ENCODE measurements around the gene RTP3.
A peak's percentile ranks its signal among the peaks of the same experiment; 100 is the strongest.
"Not testable (repeated sequence)": the region's sequence is repeated elsewhere in the genome, so short reads cannot be mapped to it uniquely, and the experiment has no call there.

The RTP3 gene

DNA sequence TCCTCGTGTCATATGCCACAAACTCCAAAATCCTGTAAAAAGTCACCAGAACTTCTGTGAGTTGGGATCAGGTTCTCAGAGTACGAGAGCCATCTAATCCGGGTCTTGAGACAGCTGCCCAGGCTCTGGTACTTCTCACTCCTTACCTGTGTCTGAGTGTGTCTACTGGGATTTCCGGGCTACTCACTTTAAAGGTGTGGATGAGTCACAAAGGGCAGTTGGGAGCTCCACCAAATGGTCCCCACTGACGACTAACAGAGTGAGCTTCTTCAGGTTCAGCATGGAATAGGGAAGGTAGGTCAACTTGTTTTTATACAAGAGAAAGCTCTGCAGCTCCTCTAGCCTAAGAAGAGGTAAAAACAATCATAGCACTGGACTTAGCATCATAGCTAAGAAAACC, 29.5 kb downstream of the RTP3 start:
- H3K36me3 ChIP-seq (ENCODE audit: control insufficient read depth, insufficient read depth, low read length): no peaks in the 10 kb centered on the region
- no peak for DNase-seq
- H3K4me1 ChIP-seq (ENCODE audit: control insufficient read depth, insufficient read depth, low read length, poor library complexity, severe bottlenecking): no peaks in the 10 kb centered on the region
- H3K4me3 ChIP-seq (ENCODE audit: insufficient read depth, low read depth, low read length, poor library complexity, severe bottlenecking): no peak overlapping the region
- H3K27ac ChIP-seq (ENCODE audit: insufficient read depth, low read length, poor library complexity, severe bottlenecking): no peak overlapping the region
- H3K9me3 ChIP-seq (ENCODE audit: control insufficient read depth, low read length): no peaks in the 10 kb centered on the region
- no peaks in the 10 kb centered on the region for H3K27me3 ChIP-seq (replicated peaks; ENCODE audit: control insufficient read depth, insufficient read depth, low read length, poor library complexity, severe bottlenecking)

DNA sequence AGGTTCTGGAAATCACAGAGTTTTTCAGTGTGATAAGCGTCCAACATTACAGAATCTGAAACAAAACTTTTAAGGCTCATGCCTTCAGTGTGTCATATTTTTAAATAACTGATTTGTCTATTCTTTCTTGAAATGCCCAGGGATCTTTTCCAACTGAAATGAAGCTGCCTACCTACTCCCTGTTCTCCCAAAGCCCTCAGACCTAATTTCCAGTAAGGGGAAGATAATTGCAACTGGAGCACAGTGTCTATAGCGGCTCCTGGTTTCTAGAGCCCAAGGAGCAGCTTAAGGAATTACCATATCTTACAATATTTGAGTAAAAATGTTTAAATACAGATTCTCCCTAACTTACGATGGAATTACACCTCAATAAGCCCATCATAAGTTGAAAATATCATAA, 35.3 kb downstream of the RTP3 start:
- DNase-seq: no peak
- Histone ChIP-seq H3K9me3 (ENCODE audit: control insufficient read depth, low read length) (no peaks in the 10 kb centered on the region), H3K27ac (ENCODE audit: insufficient read depth, low read length, poor library complexity, severe bottlenecking) (no peak overlapping the region), H3K4me1 (ENCODE audit: control insufficient read depth, insufficient read depth, low read length, poor library complexity, severe bottlenecking) (peaks cover 4% of the 10 kb centered on the region), H3K36me3 (ENCODE audit: control insufficient read depth, insufficient read depth, low read length) (no peaks in the 10 kb centered on the region), H3K4me3 (ENCODE audit: insufficient read depth, low read depth, low read length, poor library complexity, severe bottlenecking) (no peak overlapping the region), H3K27me3 (replicated peaks; ENCODE audit: control insufficient read depth, insufficient read depth, low read length, poor library complexity, severe bottlenecking) (no peaks in the 10 kb centered on the region)

DNA sequence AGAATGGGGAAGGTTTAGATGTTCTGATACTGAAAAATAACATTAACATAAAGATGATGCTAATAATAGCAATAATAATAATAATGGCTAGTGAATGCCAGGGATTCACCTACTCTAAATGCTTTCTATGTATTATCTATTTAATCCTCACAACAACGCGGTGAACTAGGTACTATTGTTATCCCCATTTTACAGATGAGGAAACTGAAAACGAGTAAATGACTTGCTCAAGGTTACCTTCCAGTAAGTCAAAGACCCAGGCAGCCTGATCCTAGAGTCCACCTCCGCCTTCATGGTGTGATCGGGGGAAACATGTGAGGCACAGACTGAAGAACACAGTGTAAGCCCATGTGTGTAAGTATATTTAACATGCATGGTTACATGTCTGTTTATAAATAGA, 38.0 kb downstream of the RTP3 start:
- no peak overlapping the region for H3K27ac ChIP-seq (ENCODE audit: insufficient read depth, low read length, poor library complexity, severe bottlenecking)
- H3K4me3 ChIP-seq (ENCODE audit: insufficient read depth, low read depth, low read length, poor library complexity, severe bottlenecking): no peak overlapping the region
- no peaks in the 10 kb centered on the region for H3K36me3 ChIP-seq (ENCODE audit: control insufficient read depth, insufficient read depth, low read length)
- no peaks in the 10 kb centered on the region for H3K9me3 ChIP-seq (ENCODE audit: control insufficient read depth, low read length)
- no peaks in the 10 kb centered on the region for H3K27me3 ChIP-seq (replicated peaks; ENCODE audit: control insufficient read depth, insufficient read depth, low read length, poor library complexity, severe bottlenecking)
- peaks cover 27% of the 10 kb centered on the region for H3K4me1 ChIP-seq (ENCODE audit: control insufficient read depth, insufficient read depth, low read length, poor library complexity, severe bottlenecking)
- no peak for DNase-seq

DNA sequence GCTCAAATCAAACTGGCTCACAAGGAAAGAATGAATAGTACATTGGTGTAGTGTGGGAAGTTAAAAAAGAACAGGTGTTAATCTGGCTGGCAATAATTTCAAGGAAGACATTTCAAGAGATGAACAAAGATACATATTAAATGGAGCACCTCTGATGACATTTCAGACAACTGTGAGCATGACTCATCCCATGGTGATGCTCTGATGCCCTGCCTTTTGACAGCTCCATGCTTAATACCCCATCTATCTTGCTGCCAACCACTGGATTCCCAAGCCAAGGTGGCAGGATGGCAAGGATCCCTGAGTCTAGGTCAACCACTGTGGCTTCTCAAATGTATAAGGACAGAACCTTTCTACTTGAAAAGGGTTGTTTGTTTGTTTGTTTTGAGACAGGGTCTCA, 39.0 kb downstream of the RTP3 start:
- Histone ChIP-seq H3K4me3 (ENCODE audit: insufficient read depth, low read depth, low read length, poor library complexity, severe bottlenecking) (no peak overlapping the region), H3K36me3 (ENCODE audit: control insufficient read depth, insufficient read depth, low read length) (no peaks in the 10 kb centered on the region), H3K27ac (ENCODE audit: insufficient read depth, low read length, poor library complexity, severe bottlenecking) (no peak overlapping the region), H3K4me1 (ENCODE audit: control insufficient read depth, insufficient read depth, low read length, poor library complexity, severe bottlenecking) (peaks cover 28% of the 10 kb centered on the region), H3K9me3 (ENCODE audit: control insufficient read depth, low read length) (no peaks in the 10 kb centered on the region), H3K27me3 (replicated peaks; ENCODE audit: control insufficient read depth, insufficient read depth, low read length, poor library complexity, severe bottlenecking) (no peaks in the 10 kb centered on the region)
- no peak for DNase-seq

DNA sequence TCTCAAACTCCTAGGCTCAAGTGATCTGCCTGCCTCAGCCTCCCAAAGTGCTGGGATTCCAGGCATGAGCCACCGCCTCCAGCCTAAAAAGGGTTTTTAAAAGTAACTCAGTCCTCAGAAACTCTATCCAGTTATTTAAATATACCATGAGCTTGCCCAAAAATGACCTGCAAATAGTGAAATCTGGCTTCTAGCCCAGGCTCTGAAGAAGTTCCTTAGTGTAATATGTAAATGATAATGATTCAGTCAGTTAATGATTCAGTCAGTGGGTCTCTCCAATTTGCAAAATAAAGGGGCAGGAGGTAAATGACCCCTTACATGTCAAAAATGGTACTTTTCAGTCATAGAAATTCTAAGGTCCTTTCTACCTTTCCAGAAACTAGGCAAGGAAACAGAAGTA, 39.5 kb downstream of the RTP3 start:
- DNase-seq: no peak
- Histone ChIP-seq H3K27ac (ENCODE audit: insufficient read depth, low read length, poor library complexity, severe bottlenecking) (no peak overlapping the region), H3K4me1 (ENCODE audit: control insufficient read depth, insufficient read depth, low read length, poor library complexity, severe bottlenecking) (peaks cover 28% of the 10 kb centered on the region), H3K9me3 (ENCODE audit: control insufficient read depth, low read length) (no peaks in the 10 kb centered on the region), H3K36me3 (ENCODE audit: control insufficient read depth, insufficient read depth, low read length) (no peaks in the 10 kb centered on the region), H3K4me3 (ENCODE audit: insufficient read depth, low read depth, low read length, poor library complexity, severe bottlenecking) (no peak overlapping the region), H3K27me3 (replicated peaks; ENCODE audit: control insufficient read depth, insufficient read depth, low read length, poor library complexity, severe bottlenecking) (no peaks in the 10 kb centered on the region)

DNA sequence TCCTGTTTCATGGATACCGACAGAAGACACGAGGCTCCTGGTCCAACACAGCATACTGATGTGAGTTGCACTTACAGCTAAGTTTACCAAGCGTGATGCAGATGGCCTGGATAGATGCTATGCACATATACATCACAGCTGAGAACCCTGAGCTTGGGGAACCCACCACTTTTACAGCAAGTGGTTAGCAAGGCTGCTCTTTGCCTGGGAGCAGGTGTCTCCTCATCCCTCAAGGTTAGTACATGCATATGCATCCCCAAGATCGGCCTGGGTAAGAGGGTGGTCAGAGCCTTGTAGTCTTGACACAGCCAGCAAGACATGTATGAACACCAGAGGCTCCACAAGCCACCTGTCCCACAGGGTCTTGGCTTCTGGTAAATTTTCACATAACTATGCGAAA, 40.0 kb downstream of the RTP3 start:
- Histone ChIP-seq H3K27me3 (replicated peaks; ENCODE audit: control insufficient read depth, insufficient read depth, low read length, poor library complexity, severe bottlenecking) (no peaks in the 10 kb centered on the region), H3K4me1 (ENCODE audit: control insufficient read depth, insufficient read depth, low read length, poor library complexity, severe bottlenecking) (peaks cover 31% of the 10 kb centered on the region), H3K36me3 (ENCODE audit: control insufficient read depth, insufficient read depth, low read length) (no peaks in the 10 kb centered on the region), H3K27ac (ENCODE audit: insufficient read depth, low read length, poor library complexity, severe bottlenecking) (no peak overlapping the region), H3K9me3 (ENCODE audit: control insufficient read depth, low read length) (no peaks in the 10 kb centered on the region), H3K4me3 (ENCODE audit: insufficient read depth, low read depth, low read length, poor library complexity, severe bottlenecking) (no peak overlapping the region)
- DNase-seq: no peak

DNA sequence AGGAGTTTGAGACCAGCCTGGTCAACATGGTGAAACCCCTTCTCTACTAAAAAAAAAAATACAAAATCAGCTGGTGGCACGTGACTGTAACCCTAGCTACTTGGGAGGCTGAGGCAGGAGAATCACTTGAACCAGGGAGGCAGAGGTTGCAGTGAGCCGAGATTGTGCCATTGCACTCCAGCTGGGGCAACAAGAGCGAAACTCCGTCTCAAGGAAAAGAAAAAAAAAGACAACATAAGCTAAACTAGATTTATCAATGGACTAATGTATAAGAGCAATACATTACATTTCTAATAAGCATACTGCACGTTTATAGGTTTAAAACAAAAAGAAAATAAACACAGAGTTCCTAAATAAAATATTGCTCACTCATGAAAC, 40.6 kb downstream of the RTP3 start:
- H3K36me3 ChIP-seq (ENCODE audit: control insufficient read depth, insufficient read depth, low read length); H3K27me3 ChIP-seq (replicated peaks; ENCODE audit: control insufficient read depth, insufficient read depth, low read length, poor library complexity, severe bottlenecking); H3K9me3 ChIP-seq (ENCODE audit: control insufficient read depth, low read length); DNase-seq: not testable (repeated sequence)
- H3K27ac ChIP-seq (ENCODE audit: insufficient read depth, low read length, poor library complexity, severe bottlenecking): peak overlapping the region; percentile 79
- H3K4me1 ChIP-seq (ENCODE audit: control insufficient read depth, insufficient read depth, low read length, poor library complexity, severe bottlenecking): peaks cover 31% of the 10 kb centered on the region
- H3K4me3 ChIP-seq (ENCODE audit: insufficient read depth, low read depth, low read length, poor library complexity, severe bottlenecking): peak overlapping the region; percentile 13

DNA sequence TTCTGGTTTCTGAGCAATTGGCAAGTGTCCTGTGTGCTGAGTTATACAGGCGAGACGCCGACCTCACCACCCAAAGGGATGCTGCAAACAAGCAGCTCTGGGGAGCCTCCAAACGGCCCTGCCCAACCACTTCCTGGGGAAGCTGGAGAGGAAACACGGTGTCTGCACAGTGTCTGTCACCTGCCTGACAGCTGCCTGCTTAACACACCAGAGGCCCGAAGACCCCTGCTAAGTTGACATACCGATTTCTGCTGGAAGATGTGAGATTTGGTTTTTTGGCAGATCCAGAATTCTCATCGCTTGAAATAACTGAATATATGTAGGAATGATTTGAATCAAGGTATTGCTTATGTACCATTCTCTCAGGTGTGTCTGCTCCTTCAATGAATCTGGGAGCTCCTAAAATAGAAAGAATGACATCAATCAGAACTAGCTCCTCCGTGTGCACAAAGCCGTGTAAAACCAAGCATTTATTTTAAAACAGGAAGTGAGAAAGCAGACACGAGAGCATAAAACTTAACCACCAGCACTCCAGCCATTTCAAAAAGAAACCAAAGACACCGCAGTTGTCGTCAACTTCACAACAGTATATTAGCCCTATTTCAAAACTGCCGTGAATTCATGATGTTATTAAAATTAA, 41.1 kb downstream of the RTP3 start:
- H3K27me3 ChIP-seq (replicated peaks; ENCODE audit: control insufficient read depth, insufficient read depth, low read length, poor library complexity, severe bottlenecking): no peaks in the 10 kb centered on the region
- H3K36me3 ChIP-seq (ENCODE audit: control insufficient read depth, insufficient read depth, low read length): no peaks in the 10 kb centered on the region
- peaks cover 31% of the 10 kb centered on the region for H3K4me1 ChIP-seq (ENCODE audit: control insufficient read depth, insufficient read depth, low read length, poor library complexity, severe bottlenecking)
- no peaks in the 10 kb centered on the region for H3K9me3 ChIP-seq (ENCODE audit: control insufficient read depth, low read length)
- peak; percentile 75 to 87 (median 82) for DNase-seq
- peak overlapping the region; percentile 79 for H3K27ac ChIP-seq (ENCODE audit: insufficient read depth, low read length, poor library complexity, severe bottlenecking)
- H3K4me3 ChIP-seq (ENCODE audit: insufficient read depth, low read depth, low read length, poor library complexity, severe bottlenecking): peak overlapping the region; percentile 13

DNA sequence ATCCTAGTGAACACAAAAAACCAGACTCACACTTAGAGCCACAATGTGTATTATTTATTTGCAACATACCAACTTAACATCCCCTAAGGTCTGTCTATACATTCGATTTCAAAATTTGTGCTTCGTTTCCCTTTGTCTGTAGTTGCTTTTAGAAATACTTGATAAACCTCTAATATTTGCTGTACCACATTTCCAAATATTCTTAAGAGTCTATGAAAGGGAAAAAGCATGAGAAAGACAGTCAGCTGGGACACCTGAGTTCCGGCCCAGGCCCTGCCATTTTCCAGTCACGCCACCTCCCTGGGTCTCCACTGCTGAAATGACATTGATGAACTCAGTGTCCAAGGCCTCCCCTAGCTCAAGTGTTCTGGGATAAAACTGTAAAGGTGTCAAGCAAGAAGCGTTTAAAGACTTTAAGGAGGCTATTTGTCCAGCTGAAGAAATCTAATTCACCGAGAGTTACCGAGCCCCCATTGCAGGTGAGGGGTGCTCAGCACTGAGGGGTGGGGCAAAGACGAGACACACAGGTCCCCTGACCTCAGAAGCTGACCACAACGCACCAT, 41.7 kb downstream of the RTP3 start:
- DNase-seq: no peak
- Histone ChIP-seq H3K9me3 (ENCODE audit: control insufficient read depth, low read length) (no peaks in the 10 kb centered on the region), H3K27me3 (replicated peaks; ENCODE audit: control insufficient read depth, insufficient read depth, low read length, poor library complexity, severe bottlenecking) (no peaks in the 10 kb centered on the region), H3K27ac (ENCODE audit: insufficient read depth, low read length, poor library complexity, severe bottlenecking) (peak overlapping the region; percentile 79), H3K4me1 (ENCODE audit: control insufficient read depth, insufficient read depth, low read length, poor library complexity, severe bottlenecking) (peaks cover 31% of the 10 kb centered on the region), H3K4me3 (ENCODE audit: insufficient read depth, low read depth, low read length, poor library complexity, severe bottlenecking) (peak overlapping the region; percentile 13), H3K36me3 (ENCODE audit: control insufficient read depth, insufficient read depth, low read length) (no peaks in the 10 kb centered on the region)

DNA sequence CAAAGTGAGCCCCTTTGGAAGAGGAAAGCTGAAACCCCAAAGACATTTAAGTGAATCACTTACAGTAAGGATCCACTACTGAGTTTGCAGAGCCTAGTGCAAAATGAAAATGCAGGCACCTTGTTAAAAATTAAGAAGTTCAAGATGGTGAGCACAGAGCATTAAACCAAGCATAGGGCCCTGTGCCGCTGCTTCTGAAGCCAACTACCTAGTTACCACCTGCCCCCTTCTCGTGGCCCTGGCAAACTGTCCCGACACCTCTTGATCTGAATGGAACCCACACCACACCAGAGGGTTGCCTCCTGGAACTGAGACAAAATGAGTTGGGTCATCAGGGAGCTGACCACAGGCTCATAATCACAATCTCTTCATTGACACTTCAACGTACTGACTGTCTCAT, 42.8 kb downstream of the RTP3 start:
- Histone ChIP-seq H3K27ac (ENCODE audit: insufficient read depth, low read length, poor library complexity, severe bottlenecking) (peak overlapping the region; percentile 13), H3K4me3 (ENCODE audit: insufficient read depth, low read depth, low read length, poor library complexity, severe bottlenecking) (no peak overlapping the region), H3K9me3 (ENCODE audit: control insufficient read depth, low read length) (no peaks in the 10 kb centered on the region), H3K27me3 (replicated peaks; ENCODE audit: control insufficient read depth, insufficient read depth, low read length, poor library complexity, severe bottlenecking) (no peaks in the 10 kb centered on the region), H3K36me3 (ENCODE audit: control insufficient read depth, insufficient read depth, low read length) (no peaks in the 10 kb centered on the region), H3K4me1 (ENCODE audit: control insufficient read depth, insufficient read depth, low read length, poor library complexity, severe bottlenecking) (peaks cover 31% of the 10 kb centered on the region)
- DNase-seq: no peak
